GM19397 (cell line): Measurements from ENCODE around the gene GALNT17.
"Not testable (repeated sequence)": the region's sequence is repeated elsewhere in the genome, so short reads cannot be mapped to it uniquely, and the experiment has no call there.

Experiments used
- ATAC-seq: cut with Tn5 transposase; IDR thresholded peaks from one replicate; pipeline ENCODE4 v1.9.1; 2021; ENCODE audit warnings: mild to moderate bottlenecking, moderate library complexity; ENCODE audit not compliant: unreplicated experiment

The GALNT17 gene

DNA sequence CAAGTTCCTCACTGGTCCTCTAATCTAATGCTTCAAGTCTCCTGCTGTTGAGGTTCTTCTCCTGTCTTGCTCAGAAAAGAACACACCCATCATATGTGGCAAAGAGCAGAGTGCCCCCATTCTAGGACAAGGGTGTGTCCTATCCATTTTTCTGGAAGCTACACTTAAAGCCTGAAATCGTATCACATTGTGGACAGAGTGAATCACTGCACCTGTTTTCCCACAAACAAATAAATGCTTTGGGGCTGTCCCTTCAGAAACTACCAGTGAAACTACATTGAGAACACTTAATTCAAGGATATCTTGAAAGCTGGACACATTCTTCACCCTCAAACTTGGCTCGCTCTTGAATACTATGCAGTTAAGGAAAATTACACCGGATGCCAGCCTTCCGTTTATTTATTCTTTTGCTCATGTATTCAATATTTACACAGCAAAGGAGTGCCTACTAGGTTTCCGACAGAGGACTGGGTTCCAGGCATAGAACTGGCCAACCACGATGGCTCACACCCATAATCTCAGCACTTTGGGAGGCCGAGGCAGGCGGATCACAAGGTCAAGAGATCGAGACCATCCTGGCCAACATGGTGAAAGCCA is 473.0 kb downstream of the GALNT17 start:
- no peak for ATAC-seq

DNA sequence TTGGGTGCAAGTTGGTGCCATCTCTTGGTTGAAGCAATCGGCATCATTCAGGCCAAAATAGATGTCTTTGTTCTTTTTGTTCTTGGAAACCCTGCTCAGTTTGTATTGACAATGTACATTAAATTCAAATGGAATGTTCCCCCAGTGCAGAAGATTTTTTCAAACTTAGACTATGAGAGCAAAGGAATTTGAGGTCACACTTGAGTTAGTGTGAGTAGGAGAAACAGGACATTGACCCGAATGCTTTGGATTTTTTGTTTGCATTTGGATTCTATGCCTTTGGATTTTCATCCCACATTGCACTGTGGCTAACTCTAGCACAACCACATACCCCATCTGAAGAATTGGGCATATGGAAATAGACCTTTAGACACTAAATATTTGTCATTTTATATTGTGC is 480.0 kb downstream of the GALNT17 start:
- no peak for ATAC-seq

DNA sequence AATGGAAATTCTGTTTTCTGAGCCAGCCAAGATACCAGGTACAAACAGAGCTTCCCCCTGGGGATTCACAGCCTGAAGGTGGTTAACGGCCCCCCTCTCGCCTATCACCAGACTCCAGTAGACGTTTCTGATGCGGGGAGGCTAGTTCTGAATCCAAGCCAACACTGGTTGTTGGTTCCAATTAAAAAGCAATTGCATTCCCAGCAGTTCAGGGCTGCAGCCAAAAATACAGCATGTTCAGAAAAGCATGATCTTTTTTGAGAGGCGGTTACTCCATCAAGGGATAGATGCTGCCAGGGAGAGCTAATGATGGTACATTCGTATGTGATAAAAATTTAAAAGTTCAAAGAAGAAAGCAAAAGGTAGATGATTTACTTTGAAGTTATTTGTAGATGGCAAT is 481.0 kb downstream of the GALNT17 start:
- no peak for ATAC-seq

DNA sequence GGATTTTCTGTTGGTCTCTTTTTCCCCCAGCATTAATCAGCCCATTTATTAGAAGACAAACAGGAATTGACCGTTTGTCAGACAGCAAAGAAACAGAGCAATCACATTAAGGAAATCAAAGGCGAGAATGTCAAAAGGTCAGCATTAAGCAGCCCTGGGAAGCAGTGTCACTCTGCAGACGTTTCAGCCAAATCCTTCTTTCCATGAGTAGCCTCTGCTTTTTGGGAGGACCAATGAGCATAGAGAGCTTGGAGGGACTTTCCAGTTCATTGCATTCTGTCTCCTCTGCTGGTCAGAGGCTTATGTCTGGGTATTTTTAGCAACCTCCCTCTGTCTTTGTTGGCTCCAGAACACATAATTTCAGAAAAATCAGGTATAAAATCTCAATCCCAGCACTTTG is 481.4 kb downstream of the GALNT17 start:
- no peak for ATAC-seq

DNA sequence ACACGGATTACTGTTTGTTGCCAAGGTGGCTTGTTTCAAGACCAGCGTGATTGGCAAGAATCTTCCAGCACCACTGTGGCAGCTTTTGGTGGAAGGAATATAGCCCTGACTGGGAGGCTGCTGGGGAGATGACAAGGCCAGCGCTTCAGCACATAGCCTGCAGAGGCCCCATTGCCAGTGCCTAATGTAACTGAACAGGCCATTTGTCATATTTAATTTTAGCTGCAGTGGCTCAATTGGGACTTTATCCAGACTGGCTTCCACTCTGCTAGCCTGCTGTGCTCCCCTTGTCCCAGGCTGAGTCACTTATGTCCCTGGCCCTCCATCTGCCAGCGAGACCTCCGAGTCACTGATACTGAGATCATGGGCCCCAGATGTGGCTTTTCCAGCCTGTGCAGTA is 483.1 kb downstream of the GALNT17 start:
- ATAC-seq = no peak

DNA sequence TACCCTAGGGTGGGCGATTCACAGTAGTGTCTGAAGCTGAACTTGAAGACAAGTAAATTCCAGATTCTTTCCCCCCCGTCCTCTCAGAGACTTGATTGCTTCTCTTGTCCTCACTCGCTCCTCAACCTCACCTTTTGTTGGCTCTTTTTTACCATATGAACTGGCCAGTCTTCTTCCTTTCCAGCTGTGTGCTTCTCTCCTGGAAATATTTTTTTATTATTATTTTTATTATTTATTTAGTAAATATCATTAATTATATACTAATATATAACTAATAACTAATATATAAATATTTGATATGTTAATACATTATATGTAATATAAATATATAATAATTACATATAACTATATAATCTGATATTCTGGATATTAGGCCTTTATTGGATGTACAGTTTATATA is 484.3 kb downstream of the GALNT17 start:
- no peak for ATAC-seq

DNA sequence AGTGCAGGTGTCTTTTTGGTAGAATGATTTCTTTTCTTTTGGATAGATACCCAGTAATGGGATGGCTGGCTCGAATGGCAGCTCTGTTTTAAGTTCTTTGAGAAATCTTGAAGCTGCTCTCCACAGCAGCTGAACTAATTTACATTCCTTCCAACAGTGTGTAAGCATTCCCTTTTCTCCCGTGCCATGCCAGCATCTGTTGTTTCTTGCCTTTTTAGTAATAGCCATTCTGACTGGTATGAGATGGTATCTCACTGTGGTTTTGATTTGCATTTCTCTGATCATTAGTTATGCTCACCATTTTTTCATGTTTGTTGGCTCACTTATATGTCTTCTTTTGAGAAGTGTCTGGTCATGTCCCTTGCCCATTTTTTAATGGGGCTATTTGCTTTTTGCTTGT is 486.3 kb downstream of the GALNT17 start:
- ATAC-seq = no peak

DNA sequence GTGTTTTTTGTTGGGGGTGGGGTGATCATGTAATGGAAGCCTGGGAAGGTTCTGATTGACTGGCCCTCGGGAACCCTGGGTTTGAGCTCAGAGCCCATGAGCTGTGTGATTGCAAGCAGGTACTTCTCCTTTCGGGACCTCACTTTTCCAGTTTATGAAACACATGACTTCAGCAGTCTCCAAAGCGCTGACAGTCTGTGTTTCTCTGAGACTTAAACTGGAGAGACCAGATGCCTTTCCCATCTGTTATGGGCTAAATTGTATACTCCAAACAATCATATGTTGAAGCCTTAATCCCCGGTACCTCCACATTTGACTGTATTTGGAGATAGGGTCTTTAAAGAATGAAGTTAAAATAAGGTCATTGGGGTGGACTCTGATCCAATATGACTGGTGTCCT is 493.6 kb downstream of the GALNT17 start:
- ATAC-seq = no peak

DNA sequence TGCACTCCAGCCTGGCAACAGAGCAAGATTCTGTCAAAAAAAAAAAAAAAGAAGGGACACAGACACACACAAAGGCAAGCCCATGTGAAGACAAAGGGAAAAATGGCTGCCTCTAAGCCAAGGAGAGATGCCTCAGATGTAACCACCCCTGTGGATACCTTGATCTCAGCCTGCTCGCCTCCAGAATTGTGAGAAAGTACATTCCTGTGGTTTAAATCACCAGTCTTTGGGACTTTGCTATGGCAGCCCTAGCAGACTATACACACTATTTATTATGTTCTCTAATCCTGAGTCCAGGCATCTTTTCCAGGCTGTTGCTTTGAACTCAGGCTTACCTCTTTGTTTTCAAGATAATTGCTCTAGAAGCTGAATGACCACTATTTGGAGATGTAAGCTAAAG is 494.3 kb downstream of the GALNT17 start:
- ATAC-seq = no peak

DNA sequence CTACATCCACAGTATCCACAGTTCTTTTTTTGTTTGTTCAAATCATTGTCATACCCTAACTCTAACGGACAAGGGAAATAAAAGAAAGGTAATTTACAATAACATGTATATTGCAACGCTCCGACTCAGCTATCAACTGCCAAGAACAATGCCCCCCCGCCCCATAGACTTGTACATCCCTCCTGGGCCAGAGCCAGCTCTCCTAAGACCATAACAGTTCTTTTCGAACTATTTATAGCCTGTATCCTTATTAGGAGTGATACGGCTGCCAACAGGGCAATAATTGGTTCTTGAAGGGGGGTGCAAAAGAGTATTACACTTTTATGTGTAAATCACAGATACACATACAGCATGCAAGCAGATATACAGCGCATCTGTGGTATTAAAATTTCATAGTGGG is 495.7 kb downstream of the GALNT17 start:
- no peak for ATAC-seq

DNA sequence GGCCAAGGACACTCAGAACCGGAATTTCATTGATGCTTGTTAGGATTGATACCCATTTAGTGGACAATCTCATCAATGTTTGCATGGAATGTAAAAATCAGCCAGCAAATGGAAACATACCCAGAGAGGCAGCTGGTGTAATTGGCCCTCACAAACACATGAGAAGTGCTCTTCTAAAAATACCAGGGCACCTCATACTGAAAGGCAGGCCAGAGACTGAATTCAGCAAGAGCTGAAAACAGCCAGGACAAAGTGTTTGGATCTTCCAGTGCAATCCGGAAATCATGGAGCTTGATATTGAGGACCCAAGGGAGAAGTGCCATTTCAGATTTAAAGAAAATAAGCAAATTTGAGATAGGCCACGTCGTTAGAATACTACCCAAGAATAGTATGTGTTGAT is 498.6 kb downstream of the GALNT17 start:
- no peak for ATAC-seq

DNA sequence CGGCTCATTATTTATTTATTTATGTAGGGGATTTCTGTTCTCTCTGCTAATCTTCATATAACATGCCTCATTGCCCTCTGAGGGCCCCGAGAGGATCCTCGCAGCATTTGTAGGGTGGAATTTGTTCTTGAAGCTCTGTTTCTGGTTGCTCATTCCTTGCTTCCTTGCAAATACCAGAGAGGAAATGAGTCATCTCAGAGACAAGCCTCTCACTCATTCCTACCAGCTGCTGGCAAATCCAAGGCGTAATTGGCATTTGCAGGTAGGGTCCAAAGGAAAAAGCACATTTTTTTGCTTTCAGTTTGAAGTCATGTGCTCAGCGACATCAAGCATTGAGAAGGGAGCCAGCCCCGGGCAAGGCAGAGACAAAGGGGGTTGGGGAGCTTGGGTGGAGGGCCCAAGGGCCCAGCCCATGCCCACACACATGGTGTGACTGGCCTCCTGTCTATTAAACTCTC is 501.6 kb downstream of the GALNT17 start:
- ATAC-seq = no peak

DNA sequence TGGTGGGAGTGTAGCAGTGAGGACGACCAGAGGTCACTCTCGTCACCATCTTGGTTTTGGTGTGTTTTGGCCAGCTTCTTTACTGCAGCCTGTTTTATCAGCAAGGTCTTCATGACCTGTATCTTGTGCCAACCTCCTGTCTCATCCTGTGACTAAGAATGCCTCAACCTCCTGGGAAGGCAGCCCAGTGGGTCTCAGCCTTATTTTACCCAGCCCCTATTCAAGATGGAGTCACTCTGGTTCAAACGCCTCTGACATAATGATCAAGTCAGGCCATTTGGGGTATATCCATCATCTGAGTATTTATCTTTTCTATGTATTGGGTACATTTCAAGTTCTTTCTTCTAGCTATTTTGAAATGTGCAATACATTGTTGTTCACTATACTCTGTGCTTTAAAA is 503.9 kb downstream of the GALNT17 start:
- not testable (repeated sequence) for ATAC-seq

DNA sequence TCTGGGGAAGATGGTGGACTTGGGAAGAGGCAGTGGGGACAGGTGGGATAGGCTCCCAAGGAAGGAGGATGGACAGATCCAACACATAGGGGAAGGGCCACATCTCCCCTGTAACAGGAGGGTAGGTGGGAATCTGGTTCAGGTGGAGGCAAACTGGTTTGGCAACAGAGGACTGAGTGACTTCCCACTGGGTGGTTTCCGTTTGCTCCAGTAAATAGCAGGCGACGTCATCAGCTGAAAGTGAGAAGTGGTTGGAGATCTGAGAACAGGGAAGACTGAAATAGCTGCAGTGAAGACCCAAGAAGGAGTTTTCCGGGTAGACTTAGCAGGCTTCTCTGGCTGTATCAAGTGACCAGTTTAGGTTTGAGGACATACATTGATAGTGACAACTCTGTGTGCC is 504.4 kb downstream of the GALNT17 start:
- no peak for ATAC-seq

DNA sequence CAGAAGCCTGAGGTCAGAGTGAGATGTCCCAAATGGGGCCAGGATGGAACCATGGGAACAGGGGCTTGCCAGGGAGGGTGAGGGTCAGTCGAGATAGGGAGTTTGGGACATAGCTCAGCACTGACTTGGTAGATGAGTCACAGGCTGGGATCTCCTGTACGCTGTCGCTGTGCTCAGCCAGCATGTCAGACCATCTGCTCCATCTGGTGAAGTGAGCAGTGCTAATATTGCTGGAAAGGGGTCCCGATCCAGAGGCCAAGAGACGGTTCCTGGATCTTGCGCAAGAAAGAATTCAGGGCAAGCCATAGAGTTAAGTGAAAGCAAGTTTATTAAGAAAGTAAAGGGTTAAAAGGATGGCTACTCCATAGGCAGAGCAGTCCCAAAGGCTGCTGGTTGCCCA is 505.6 kb downstream of the GALNT17 start:
- ATAC-seq = no peak

DNA sequence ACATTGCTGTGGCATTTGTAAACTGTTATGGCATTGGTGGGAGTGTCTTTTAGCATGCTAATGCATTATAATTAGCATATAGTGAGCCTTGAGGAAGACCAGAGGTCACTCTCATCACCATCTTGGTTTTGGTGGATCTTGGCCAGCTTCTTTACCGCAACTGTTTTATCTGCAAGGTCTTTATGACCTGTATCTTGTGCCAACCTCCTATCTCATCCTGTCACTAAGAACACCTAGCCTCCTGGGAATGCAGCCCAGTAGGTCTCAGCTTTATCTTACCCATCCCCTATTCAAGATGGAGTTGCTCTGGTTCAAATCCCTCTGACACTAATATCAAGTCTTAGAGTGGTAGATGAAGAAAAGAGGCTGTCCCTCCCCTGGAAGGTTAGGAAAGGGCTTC is 506.2 kb downstream of the GALNT17 start:
- ATAC-seq = no peak

DNA sequence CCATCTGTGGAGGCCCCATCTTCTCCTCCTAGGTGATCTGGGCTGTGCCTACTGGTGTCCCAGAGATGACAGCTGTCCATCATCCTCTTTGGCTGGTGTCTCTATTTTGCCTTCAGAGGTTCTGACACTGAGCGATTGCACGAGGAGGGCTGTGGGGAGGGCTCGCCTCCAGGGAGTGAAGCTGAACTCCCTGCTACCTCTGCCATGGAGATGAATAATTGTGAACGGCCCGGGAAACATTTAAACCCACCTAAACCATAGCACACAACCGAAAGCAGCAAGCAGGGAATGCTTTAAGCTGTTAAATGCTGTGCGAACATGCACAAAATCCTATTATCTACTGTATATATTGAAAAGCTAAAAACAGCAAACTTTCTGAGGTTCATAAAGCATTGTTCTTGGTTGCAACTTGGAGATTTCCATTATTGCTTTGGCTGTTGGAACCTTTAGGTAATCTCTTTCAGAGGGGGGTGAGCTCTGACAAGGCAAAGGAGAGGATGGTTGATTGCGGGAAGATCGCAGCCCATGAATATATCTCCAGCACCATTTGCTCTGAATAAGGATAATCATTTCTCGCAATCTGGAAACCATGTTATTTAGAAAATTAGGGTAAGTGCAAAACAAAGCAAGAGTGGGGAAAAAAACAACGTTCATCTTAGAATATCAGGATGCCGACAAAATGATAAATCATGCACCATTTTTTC is 507.6 kb downstream of the GALNT17 start:
- no peak for ATAC-seq

DNA sequence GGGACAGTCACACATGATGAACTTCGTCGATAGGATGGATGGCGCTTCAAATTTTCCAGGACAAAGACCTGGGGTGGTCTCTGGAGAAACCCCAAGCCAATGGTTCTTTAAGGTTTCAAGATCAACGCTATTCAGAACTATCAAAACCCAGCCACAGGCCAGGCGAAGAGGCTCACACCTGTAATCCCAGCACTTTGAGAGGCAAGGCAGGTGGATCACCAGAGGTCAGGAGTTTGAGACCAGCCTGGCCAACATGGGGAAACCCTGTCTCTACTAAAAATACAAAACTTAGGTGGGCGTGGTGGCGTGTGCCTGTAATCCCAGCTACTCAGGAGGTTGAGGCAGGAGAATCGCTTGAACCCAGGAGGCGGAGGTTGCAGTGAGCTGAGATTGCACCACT is 511.1 kb downstream of the GALNT17 start:
- not testable (repeated sequence) for ATAC-seq

DNA sequence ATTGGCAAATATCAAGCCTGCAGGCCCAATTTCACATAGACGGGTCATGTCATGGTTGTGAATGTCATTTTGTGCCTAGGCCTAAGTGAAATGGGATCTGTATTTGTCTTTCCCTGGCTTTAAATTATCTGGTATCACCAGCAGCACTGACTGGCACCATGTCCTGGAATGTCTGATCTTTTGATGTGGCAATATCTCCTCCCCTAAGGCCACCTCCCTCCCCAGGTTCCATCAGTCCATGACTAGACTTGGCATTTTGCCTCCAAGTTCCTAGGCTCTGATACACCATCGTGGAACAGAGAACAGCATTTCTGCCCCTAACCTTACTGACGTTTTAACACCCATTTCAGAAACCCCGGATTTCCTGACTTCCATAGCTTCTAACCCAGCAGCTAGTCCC is 513.9 kb downstream of the GALNT17 start:
- no peak for ATAC-seq

DNA sequence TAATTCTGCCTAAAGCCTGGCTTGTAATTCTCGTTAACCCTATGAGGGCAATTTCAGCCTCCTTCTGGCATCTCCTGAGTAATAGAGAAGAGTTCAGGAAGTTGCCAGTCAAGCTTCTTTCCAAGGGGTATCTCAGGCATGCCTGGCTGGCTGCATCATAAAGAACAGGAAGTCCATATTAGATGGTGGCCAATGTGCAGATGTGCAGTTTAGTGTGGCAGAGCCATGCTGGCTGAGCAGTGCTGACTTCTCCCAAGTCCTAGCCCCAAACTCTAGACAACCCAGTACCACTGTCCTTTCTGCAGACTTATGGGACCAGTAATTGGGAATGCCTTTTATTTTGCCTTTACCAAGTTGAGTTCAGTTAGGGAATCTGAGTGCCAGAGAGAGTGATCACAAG is 517.9 kb downstream of the GALNT17 start:
- ATAC-seq = no peak

DNA sequence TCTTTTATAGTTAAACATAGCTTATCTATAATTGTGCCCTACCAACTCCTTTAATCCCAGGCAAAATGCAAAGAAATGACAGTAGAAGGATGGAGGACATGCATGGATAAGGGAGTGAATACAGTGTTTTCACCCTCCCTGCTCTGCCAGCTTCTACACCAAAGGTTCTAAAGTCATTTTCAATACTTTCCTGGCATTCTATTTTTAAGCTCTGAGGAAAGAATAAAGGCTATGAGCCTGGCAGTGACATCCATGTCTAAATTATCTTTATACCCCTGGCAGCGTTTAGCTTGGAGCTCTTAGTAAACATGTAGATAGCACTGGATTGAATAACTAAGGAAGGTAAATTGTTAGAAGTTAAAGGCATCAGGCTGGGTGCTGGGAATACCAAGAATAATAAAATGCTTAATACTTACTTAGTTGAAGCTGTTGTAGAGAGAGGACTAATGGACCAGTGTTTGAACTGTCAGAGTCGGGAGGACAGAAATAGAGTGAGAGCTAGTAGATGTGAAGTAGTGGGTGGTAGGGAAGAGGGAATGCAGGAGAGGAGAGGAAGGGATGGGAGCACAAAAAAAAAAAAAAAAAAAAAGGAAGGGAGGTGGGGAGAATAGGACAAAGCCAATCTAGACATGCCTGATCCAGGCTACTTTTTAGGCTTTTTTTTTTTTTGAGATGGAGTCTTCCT is 518.9 kb downstream of the GALNT17 start:
- no peak for ATAC-seq

DNA sequence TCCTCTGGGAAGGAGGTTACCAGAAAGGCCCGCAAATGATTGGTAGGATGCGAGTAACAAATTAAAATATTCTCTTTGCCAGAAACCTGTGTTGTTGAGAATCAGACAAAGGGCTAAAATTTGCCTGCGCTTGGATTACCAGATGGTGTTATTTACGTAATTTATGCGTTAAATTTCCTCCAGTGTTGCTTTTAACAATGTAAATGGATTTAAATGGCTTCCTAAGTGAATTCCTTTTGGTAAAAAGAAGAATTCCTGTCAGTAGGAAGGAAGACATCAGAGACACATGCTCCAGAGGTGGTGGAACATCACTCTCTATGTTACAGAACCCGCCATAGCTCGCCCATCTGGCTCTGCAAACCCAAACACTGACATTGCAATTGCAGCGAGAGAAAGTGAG is 520.6 kb downstream of the GALNT17 start:
- ATAC-seq = no peak
